NT2/D1 (cell line): ENCODE measurements around the gene TENM3.

Experiments used
- DNase-seq: peaks from one replicate; pipeline ENCODE4 v3.0.0-alpha.2; 2011; ENCODE audit warnings: low read depth, low spot score
- H3K27me3 ChIP-seq: 2 replicates; pipeline ENCODE4 v1.6.0; 2011; ENCODE audit warnings: mild to moderate bottlenecking; ENCODE audit not compliant: insufficient read length, insufficient read depth
- H3K36me3 ChIP-seq: 2 replicates; pipeline ENCODE4 v1.6.1; 2011; ENCODE audit warnings: mild to moderate bottlenecking, low read length, mixed read lengths; ENCODE audit not compliant: insufficient read depth, insufficient read length
- H3K4me1 ChIP-seq: 2 replicates; pipeline ENCODE4 v1.5.1; 2011; ENCODE audit not compliant: insufficient read depth, insufficient read length
- H3K4me3 ChIP-seq: 2 replicates; pipeline ENCODE4 v1.5.1; 2011; ENCODE audit warnings: low read depth; ENCODE audit not compliant: insufficient read length
- H3K9ac ChIP-seq: 2 replicates; pipeline ENCODE4 v1.6.0; 2011; ENCODE audit warnings: low read depth; ENCODE audit not compliant: insufficient read length
- H3K9me3 ChIP-seq: 2 replicates; pipeline ENCODE4 v1.5.1; 2011; ENCODE audit warnings: mild to moderate bottlenecking, low read length; ENCODE audit not compliant: insufficient read depth
- SUZ12 ChIP-seq: IDR thresholded peaks from 2 replicates; pipeline ENCODE4 v1.6.1; 2011; ENCODE audit not compliant: insufficient read length, insufficient read depth; ENCODE audit errors: extremely low read depth
- YY1 ChIP-seq: IDR thresholded peaks from 2 replicates; pipeline ENCODE4 v1.6.1; 2011; ENCODE audit not compliant: insufficient read length, insufficient read depth
- ZNF274 ChIP-seq: IDR thresholded peaks from 2 replicates; pipeline ENCODE4 v1.6.1; 2011; ENCODE audit warnings: mild to moderate bottlenecking, low read depth, low read length

Gene TENM3

DNA sequence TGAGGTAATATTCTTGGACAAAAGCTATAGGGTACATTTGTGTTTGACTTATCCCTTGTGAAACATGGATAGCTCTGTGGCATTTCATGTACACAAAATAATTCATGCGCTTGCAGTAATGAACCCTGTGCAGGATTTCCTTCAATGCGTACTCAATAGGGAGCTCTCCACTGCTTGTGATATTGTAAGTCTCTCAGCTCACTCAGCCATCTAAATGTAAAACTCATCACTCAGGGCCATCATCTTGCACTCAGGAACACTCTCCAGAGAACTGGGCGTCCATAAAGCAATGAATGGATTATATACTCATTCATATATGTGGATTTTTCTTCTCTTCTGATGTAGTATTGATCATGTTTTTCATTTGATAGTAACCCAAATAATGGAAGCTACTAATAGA, 385.9 kb downstream of the TENM3 start:
- H3K4me3 ChIP-seq = no peak overlapping the region
- H3K4me1 ChIP-seq = no peaks in the 10 kb centered on the region

DNA sequence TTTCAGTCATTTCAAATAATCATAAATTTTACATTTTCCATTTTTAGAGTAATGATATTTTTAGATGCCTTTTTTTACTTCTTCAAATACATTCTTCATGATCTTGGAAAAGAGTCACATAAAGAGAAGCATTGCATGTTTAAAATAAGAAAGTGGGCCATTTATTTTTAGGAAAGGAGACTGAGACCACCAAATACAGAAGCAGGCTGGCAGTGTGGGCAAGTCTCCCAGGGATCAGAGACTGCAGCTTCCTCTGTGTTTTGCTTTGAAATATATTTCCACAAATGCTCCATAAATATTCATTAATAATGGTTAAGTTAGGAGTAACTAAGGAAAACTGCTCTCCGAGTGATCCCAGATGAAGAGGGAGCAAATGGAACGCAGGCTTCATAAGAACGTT, 397.3 kb downstream of the TENM3 start:
- H3K9ac ChIP-seq = no peak overlapping the region
- H3K9me3 ChIP-seq = 0 out of 2 replicates have a peak, but pooled peaks cover 2% of the 10 kb centered on the region
- no peaks in the 10 kb centered on the region for H3K4me1 ChIP-seq
- H3K36me3 ChIP-seq = no peaks in the 10 kb centered on the region
- no peak for DNase-seq
- TF ChIP-seq ZNF274 (no peak), YY1 (no peak), SUZ12 (no peak)
- no peak overlapping the region for H3K4me3 ChIP-seq
- H3K27me3 ChIP-seq = no peaks in the 10 kb centered on the region

More for the DNA sequence above, 385.9 kb downstream of the TENM3 start:
- no peaks in the 10 kb centered on the region for H3K27me3 ChIP-seq
- H3K9me3 ChIP-seq = no peaks in the 10 kb centered on the region
- peaks cover 8% of the 10 kb centered on the region for H3K36me3 ChIP-seq
- DNase-seq = no peak
- TF ChIP-seq ZNF274 (no peak), SUZ12 (no peak), YY1 (no peak)
- H3K9ac ChIP-seq = no peak overlapping the region

DNA sequence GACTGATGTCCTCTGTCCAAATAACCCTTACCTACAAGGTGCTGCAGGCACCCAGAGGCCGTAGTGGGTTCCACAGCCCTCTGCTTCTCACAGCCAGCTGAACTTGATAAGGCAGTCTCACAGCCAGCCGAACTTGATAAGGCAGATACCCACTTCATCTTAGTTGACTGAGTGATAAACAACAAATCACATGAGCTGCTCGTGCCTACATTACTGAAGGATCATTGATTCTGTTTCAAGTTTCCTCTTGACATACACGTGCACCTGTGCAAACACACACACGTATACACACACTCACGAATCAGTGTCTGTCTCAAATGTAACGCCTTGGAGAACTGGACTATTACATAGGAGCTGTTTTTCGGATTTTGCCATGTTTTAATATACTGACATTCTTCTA, 397.7 kb downstream of the TENM3 start:
- no peak overlapping the region for H3K4me3 ChIP-seq
- no peak for DNase-seq
- no peaks in the 10 kb centered on the region for H3K27me3 ChIP-seq
- no peak overlapping the region for H3K9ac ChIP-seq
- TF ChIP-seq YY1 (no peak), SUZ12 (no peak), ZNF274 (no peak)
- no peaks in the 10 kb centered on the region for H3K4me1 ChIP-seq
- no peaks in the 10 kb centered on the region for H3K36me3 ChIP-seq
- H3K9me3 ChIP-seq = 0 out of 2 replicates have a peak, but pooled peaks cover 4% of the 10 kb centered on the region

DNA sequence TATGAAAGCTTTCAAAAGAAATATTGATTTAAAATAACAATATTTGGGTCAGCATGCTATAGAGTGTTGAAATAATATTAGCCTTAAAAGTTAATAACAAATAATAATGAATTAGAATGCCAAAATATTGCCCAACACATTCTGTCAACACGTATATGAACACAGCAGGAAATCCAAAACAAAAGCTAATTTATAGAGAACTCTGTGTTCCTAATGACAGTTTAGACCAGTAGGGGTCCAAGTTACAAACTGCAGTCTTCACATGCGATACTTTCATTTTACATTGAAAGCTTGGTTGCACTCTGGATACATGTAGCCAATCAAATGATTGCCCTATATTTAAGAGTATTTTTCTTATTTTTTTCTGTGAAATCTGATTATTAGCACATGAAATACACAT, 399.6 kb downstream of the TENM3 start:
- Histone ChIP-seq H3K36me3 (no peaks in the 10 kb centered on the region), H3K9me3 (0 out of 2 replicates have a peak, but pooled peaks cover 4% of the 10 kb centered on the region), H3K27me3 (no peaks in the 10 kb centered on the region), H3K4me1 (no peaks in the 10 kb centered on the region), H3K4me3 (no peak overlapping the region), H3K9ac (no peak overlapping the region)
- DNase-seq = no peak
- TF ChIP-seq ZNF274 (no peak), YY1 (no peak)

DNA sequence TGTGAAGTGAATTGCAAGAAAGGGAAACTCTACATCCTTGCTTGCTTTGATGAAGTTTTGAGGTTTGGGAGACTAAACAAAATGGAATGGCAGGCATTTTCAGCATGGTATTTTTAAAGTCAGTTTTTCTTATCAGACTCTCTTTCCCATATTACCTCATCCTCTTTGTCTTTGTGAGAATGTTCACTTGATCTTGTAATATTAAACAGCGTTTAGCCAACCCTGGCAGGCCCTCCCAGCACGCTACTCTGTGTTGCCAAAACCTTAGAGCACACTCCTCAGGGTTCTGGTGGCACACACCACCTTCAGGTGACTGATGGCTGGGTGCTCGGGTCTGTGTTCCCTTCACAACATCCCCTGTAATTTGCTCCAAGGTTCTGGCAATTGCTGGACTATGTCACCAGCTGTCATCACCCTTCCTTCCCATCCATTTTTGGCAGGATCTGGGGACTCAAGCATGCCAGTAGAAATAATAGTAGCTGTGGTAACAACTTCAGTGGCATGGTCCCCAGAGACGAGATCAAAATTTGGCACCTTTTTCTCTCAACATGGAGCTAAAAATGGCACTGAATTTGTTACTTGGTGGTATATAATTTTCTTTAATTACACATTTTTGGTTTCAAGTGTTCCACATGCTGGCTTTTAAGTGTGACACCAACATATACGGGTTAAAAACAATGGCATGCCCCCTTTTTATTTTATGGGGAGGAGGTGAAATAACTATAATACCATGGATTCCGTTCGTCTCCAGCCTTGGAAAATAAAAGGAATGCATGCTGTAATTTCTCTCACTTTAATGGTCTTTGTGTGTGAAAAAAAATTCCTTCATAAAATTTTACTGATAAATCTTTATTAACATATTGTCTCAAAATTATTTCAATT, 400.8 kb downstream of the TENM3 start:
- H3K9me3 ChIP-seq = 0 out of 2 replicates have a peak, but pooled peaks cover 4% of the 10 kb centered on the region
- no peaks in the 10 kb centered on the region for H3K4me1 ChIP-seq
- H3K4me3 ChIP-seq = no peak overlapping the region
- no peaks in the 10 kb centered on the region for H3K27me3 ChIP-seq
- no peaks in the 10 kb centered on the region for H3K36me3 ChIP-seq
- DNase-seq = no peak
- H3K9ac ChIP-seq = no peak overlapping the region
- TF ChIP-seq SUZ12 = no peak
- TF ChIP-seq YY1 = no peak
- TF ChIP-seq ZNF274 = no peak

DNA sequence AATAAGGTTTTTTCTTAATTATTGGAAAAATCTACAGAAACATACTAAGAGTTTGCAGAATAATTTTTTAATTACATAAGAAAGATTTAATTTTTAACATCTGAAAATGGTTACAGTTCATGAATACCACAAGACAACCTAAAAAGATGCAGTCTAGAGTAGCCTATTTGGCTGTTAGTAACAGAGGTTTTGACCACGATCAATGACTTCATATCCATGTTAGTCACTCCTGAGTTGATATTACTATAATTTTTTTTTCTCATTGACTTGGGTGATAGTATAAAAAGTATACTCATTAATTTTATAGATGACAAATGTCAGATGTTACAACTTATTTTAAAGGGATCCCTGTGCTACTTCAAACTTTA, 401.5 kb downstream of the TENM3 start:
- H3K4me3 ChIP-seq = no peak overlapping the region
- no peaks in the 10 kb centered on the region for H3K36me3 ChIP-seq
- H3K4me1 ChIP-seq = no peaks in the 10 kb centered on the region
- no peaks in the 10 kb centered on the region for H3K27me3 ChIP-seq
- TF ChIP-seq SUZ12 (no peak), YY1 (no peak), ZNF274 (no peak)
- H3K9ac ChIP-seq = no peak overlapping the region
- H3K9me3 ChIP-seq = 0 out of 2 replicates have a peak, but pooled peaks cover 4% of the 10 kb centered on the region
- DNase-seq = no peak

DNA sequence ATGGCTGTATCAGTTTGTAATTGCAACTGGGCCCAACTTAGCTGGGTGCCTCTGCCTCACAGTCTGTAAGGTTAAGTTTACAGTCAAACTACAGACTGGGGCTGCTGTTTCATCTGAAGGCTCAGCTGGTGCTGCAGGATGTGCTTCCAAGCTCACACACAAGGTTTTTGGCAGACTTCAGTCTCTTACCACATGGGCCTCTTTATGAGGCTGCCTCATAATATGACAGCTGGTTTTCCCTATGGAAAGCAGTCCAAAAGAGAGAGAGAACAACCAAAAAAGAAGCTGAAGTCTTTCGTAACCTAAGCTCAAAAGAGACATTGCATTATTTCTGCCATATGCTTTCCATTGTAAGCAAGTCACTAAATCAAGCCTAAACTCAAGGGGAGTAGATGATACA, 402.3 kb downstream of the TENM3 start:
- no peak for DNase-seq

More for the DNA sequence above, 402.3 kb downstream of the TENM3 start:
- Histone ChIP-seq H3K36me3 (no peaks in the 10 kb centered on the region), H3K27me3 (no peaks in the 10 kb centered on the region), H3K9me3 (0 out of 2 replicates have a peak, but pooled peaks cover 4% of the 10 kb centered on the region), H3K4me1 (no peaks in the 10 kb centered on the region), H3K9ac (no peak overlapping the region), H3K4me3 (no peak overlapping the region)
- TF ChIP-seq ZNF274 (no peak), YY1 (no peak), SUZ12 (no peak)
